HepG2 (cell line): ENCODE data around the gene NLRP6. TPM values are rescaled to one million over a fixed set of nuclear protein-coding genes. Genes with fewer than 3 reads are reported as not detected.

Experiments used
- ATAC-seq: fragments of 200-7000 bp; cut with Tn5 transposase; 3 replicates; pipeline ENCODE4 v1.9.1; 2020; ENCODE audit warnings: mild to moderate bottlenecking, moderate library complexity
- BruUV-seq: library from RNA; stranded (reverse); fragments of 400-500 nt; replicated peaks from 2 replicates; lab custom pipeline; 2021; lab: Mats Ljungman, UMichigan
- CTCF ChIA-PET: fragments of 300-600 bp; formaldehyde crosslinking; extraction: SDS; loops from one replicate; lab custom pipeline; 2021; ENCODE audit warnings: low total read pairs, inconsistent platforms, low intra/inter-chr PET ratio; lab: Yijun Ruan, JAX
- POLR2A ChIA-PET: fragments of 350-600 bp; sonication (Branson Sonifier 250); formaldehyde crosslinking; loops from one replicate; lab custom pipeline; 2020; ENCODE audit warnings: antibody characterized with exemption, inconsistent platforms; lab: Yijun Ruan, JAX
- DNase-seq: peaks from one replicate; pipeline ENCODE4 v3.0.0-alpha.2; 2015; ENCODE audit warnings: low spot score
- FAIRE-seq: peaks from 3 replicates; lab custom pipeline; 2011; peaks lifted over from hg19 to GRCh38; lab: Jason Lieb, UNC
- H2AFZ ChIP-seq: one replicate; pipeline ENCODE4 v1.6.1; 2011; ENCODE audit warnings: low read length, inconsistent platforms
- H3K27ac ChIP-seq: fragments of 300-600 bp; 3 replicates; pipeline ENCODE4 v1.8.0; 2011; ENCODE audit warnings: mixed run types, mild to moderate bottlenecking, mixed read lengths, low read length, inconsistent platforms; ENCODE audit not compliant: insufficient read depth; ENCODE audit errors: extremely low read length
- H3K27me3 ChIP-seq, 2 experiments: fragments of 200-600 bp in 1 of 2; 2 replicates in 1 of 2; 3 replicates in 1 of 2; pipeline versions ENCODE4 v1.6.0 to v1.8.0; 2011; ENCODE audit warnings: low read length in 2 of 2, mild to moderate bottlenecking in 2 of 2, moderate library complexity in 2 of 2, inconsistent platforms in 1 of 2; ENCODE audit not compliant: insufficient read depth in 2 of 2, control insufficient read depth in 1 of 2
- H3K36me3 ChIP-seq, 2 experiments: fragments of 200-600 bp in 1 of 2; replicated peaks in 1 of 2; 2 replicates in 1 of 2; 3 replicates in 1 of 2; pipeline versions ENCODE4 v1.5.1 to v1.8.0; 2011; ENCODE audit warnings: low read length in 2 of 2, inconsistent platforms in 1 of 2; ENCODE audit not compliant: insufficient read depth in 2 of 2, control insufficient read depth in 1 of 2
- H3K4me1 ChIP-seq: 2 replicates; pipeline ENCODE4 v1.5.1; 2012; ENCODE audit warnings: low read length, inconsistent platforms; ENCODE audit not compliant: insufficient read depth
- H3K4me2 ChIP-seq: 2 replicates; pipeline ENCODE4 v1.6.0; 2011; ENCODE audit warnings: low read depth, low read length, inconsistent platforms
- H3K4me3 ChIP-seq, 3 experiments: fragments of 200-600 bp in 1 of 3; sonication (generic), shearing (Covaris generic) in 1 of 3; replicated peaks in 1 of 3; 2 replicates each; pipeline ENCODE4 v1.5.1; 2011 to 2016; ENCODE audit warnings: low read length in 3 of 3, inconsistent platforms in 2 of 3, low read depth in 2 of 3, mild to moderate bottlenecking in 2 of 3, control low read depth in 1 of 3, mixed read lengths in 1 of 3; ENCODE audit not compliant: insufficient read depth in 1 of 3
- H3K79me2 ChIP-seq: one replicate; pipeline ENCODE4 v1.6.1; 2011; ENCODE audit warnings: low read length, inconsistent platforms; ENCODE audit not compliant: insufficient read depth
- H3K9ac ChIP-seq: 2 replicates; pipeline ENCODE4 v1.6.0; 2011; ENCODE audit warnings: mild to moderate bottlenecking, low read depth, low read length, inconsistent platforms; ENCODE audit not compliant: insufficient read depth
- H3K9me3 ChIP-seq: 2 replicates; pipeline ENCODE4 v1.5.1; 2012; ENCODE audit warnings: mild to moderate bottlenecking, low read length
- H4K20me1 ChIP-seq: 2 replicates; pipeline ENCODE4 v1.6.0; 2011; ENCODE audit warnings: inconsistent platforms, mild to moderate bottlenecking, low read length, moderate library complexity; ENCODE audit not compliant: insufficient read depth
- ATF1 ChIP-seq: IDR thresholded peaks from 2 replicates; pipeline ENCODE4 v1.6.1; 2016; ENCODE audit warnings: mild to moderate bottlenecking, control low read depth
- ELF3 ChIP-seq: IDR thresholded peaks from 2 replicates; pipeline ENCODE4 v1.6.1; 2016; ENCODE audit warnings: missing genetic modification reagents, missing compliant biosample characterization
- GFI1 ChIP-seq: sonication (generic); formaldehyde crosslinking; IDR thresholded peaks from 2 replicates; pipeline ENCODE4 v1.5.0; 2020; ENCODE audit warnings: missing genetic modification reagents, mild to moderate bottlenecking, borderline replicate concordance
- GTF3A ChIP-seq: sonication (generic); formaldehyde crosslinking; conservative IDR thresholded peaks from 2 replicates; pipeline ENCODE4 v1.4.0; 2020; ENCODE audit warnings: mild to moderate bottlenecking, missing genetic modification reagents
- NCOA5 ChIP-seq: sonication (generic); formaldehyde crosslinking; IDR thresholded peaks from 2 replicates; pipeline ENCODE4 v1.4.0; 2020; ENCODE audit warnings: missing genetic modification reagents
- SMC3 ChIP-seq: IDR thresholded peaks from 2 replicates; pipeline ENCODE4 v1.6.1; 2011; ENCODE audit warnings: low read length, improper control_type of control experiment
- TAF1 ChIP-seq: sonication (generic); formaldehyde crosslinking; IDR thresholded peaks from 2 replicates; pipeline ENCODE4 v1.4.0; 2020; ENCODE audit warnings: missing genetic modification reagents
- ZBTB7A ChIP-seq: sonication (generic); formaldehyde crosslinking; IDR thresholded peaks from 2 replicates; pipeline ENCODE4 v1.8.0; 2022; ENCODE audit warnings: mild to moderate bottlenecking, missing genetic modification reagents
- ZFX ChIP-seq: sonication (generic); formaldehyde crosslinking; IDR thresholded peaks from 2 replicates; pipeline ENCODE4 v1.4.0; 2020; ENCODE audit warnings: mild to moderate bottlenecking, low read depth, missing genetic modification reagents, moderate library complexity
- ZNF33B ChIP-seq: sonication (generic); formaldehyde crosslinking; IDR thresholded peaks from 2 replicates; pipeline ENCODE4 v1.5.1; 2020; ENCODE audit warnings: mild to moderate bottlenecking, missing genetic modification reagents
- ZNF550 ChIP-seq: sonication (generic); formaldehyde crosslinking; IDR thresholded peaks from 2 replicates; pipeline ENCODE4 v1.4.0; 2020; ENCODE audit warnings: mild to moderate bottlenecking, missing genetic modification reagents, borderline replicate concordance
- WGBS: methylation state at CpG from one replicate; pipeline ENCODE4 v1.1.6; 2017; ENCODE audit warnings: low lambda C conversion rate; 5-methylcytosine and 5-hydroxymethylcytosine counted together
- in situ Hi-C: cut with HindIII; loops from 2 replicates; pipeline ENCODE4 v1.10.0; 2017; ENCODE audit warnings: low pct_unique_long_range_greater_than_20kb; ENCODE audit not compliant: extremely low pct_ligation_motif_present
- intact Hi-C: fragments of 100-400 bp; cut with micrococcal nuclease; formaldehyde crosslinking; loops from one replicate; pipeline ENCODE4 v1.10.0; 2022; ENCODE audit not compliant: unreplicated experiment
- polyA plus RNA-seq, 8 experiments: library from polyadenylated mRNA; depleted of rRNA in 3 of 8; stranded (reverse) in 7 of 8; unstranded in 1 of 8; fragments of >200 nt; fragmentation: Illumina TruSeq in 4 of 8; extraction: Trizol in 4 of 8; gene quantifications; 2 replicates each; pipeline versions ENCODE4 v1.2.1 to v1.2.3, GENCODE V29; 2011 to 2016; ENCODE audit warnings: low read depth in 4 of 8, missing spikeins in 1 of 8, mixed read lengths in 1 of 8; ENCODE audit not compliant: insufficient read depth in 1 of 8
- total RNA-seq, 5 experiments: library from RNA; depleted of rRNA; stranded (reverse); fragments of >200 nt; fragmentation: Illumina TruSeq; extraction: Trizol; gene quantifications; 2 replicates each; pipeline ENCODE4 v1.2.3, GENCODE V29; 2016; ENCODE audit warnings: low read depth in 1 of 5
- TF ChIP-seq, protein P1 (sequence below): sonication (generic); formaldehyde crosslinking; IDR thresholded peaks from 2 replicates; pipeline ENCODE4 v1.4.0; 2020; ENCODE audit warnings: low read depth, missing genetic modification reagents

The NLRP6 gene
- total and polyA plus RNA-seq, 2 of the 13 experiments (the other 11 are each of a cell fraction or from before 2014, with no cell fraction given): not detected

DNA sequence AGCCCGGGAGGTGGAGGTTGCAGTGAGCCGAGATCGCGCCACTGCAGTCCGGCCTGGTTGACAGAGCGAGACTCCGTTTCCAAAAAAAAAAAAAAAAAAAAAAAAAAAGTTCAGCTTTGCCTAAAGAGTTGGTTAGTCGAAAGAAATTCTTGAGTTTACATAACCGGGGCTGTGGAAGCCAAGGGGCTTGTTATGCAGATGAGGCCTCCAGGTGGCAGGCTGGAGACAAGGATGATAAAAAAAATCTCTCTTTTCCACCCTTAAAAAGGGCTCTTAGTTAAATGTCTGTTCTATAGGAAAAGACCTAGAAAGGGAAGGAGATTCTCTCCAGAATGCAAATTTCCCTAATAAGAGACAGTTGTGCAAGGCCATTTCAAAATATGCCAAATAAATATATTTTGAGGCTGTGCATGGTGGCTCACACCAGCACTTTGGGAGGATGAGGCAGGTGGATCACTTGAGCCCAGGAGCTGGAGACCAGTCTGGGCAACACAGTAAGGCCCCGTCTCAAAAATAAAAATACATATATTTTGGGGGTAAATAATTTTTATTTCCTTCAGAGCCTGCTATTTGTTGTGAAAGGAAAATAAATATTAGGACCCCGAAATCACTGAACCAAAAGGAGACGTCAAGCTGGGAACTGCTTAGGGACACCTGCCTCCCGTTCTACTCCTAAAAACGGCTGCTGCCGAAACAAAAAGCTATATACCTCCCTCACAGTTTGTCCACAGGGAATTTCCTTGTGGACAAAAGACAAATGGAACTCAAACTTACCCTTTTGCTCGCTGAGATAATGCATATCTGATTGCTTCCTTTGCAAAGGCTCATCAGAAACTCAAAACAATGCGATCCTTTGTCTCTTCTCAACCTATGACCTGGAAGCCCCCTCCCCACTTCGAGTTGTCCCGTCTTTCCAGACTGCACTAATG lies 27.0 kb downstream of the NLRP6 start (continued):
- TF ChIP-seq NCOA5 (CRISPR knock-in tag): no peak
- no peak for TF ChIP-seq ATF1 (CRISPR knock-in tag)
- TF ChIP-seq ZBTB7A (CRISPR knock-in tag): peak; percentile 32; the same call in 1 of the 2 replicates
- TF ChIP-seq, protein P1, sequence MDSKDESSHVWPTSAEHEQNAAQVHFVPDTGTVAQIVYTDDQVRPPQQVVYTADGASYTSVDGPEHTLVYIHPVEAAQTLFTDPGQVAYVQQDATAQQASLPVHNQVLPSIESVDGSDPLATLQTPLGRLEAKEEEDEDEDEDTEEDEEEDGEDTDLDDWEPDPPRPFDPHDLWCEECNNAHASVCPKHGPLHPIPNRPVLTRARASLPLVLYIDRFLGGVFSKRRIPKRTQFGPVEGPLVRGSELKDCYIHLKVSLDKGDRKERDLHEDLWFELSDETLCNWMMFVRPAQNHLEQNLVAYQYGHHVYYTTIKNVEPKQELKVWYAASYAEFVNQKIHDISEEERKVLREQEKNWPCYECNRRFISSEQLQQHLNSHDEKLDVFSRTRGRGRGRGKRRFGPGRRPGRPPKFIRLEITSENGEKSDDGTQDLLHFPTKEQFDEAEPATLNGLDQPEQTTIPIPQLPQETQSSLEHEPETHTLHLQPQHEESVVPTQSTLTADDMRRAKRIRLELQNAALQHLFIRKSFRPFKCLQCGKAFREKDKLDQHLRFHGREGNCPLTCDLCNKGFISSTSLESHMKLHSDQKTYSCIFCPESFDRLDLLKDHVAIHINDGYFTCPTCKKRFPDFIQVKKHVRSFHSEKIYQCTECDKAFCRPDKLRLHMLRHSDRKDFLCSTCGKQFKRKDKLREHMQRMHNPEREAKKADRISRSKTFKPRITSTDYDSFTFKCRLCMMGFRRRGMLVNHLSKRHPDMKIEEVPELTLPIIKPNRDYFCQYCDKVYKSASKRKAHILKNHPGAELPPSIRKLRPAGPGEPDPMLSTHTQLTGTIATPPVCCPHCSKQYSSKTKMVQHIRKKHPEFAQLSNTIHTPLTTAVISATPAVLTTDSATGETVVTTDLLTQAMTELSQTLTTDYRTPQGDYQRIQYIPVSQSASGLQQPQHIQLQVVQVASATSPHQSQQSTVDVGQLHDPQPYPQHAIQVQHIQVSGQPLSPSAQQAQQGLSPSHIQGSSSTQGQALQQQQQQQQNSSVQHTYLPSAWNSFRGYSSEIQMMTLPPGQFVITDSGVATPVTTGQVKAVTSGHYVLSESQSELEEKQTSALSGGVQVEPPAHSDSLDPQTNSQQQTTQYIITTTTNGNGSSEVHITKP (CRISPR knock-in tag): 0 out of 2 replicates have a peak, but pooled peaks have one; percentile 25
- peak; percentile 85; the same call in 1 of the 2 replicates for TF ChIP-seq SMC3

DNA sequence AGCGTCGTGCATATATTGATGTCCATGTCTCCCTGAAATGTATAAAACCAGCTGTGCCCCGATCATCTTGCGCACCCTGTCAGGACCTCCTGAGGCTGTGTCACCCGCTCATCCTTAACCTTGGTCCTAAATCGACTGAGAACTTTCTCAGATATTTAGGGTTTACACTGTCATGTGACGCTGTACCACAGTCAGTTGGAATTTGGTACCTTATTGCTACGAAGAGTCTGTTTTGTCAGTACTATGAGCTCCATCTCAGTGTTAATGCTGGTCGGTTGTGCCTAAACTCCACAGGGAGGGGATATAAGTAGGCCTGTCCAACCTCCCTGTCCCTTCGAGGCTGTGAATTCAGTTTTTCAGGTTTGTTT lies 27.6 kb downstream of the NLRP6 start:
- CTCF ChIA-PET: no interaction called here
- peak overlapping the region; percentile 56 for H3K4me2 ChIP-seq
- FAIRE-seq (no peak), ATAC-seq (no peak), DNase-seq (no peak)
- H3K9me3 ChIP-seq: no peaks in the 10 kb centered on the region
- H3K36me3 ChIP-seq: no peaks in the 10 kb centered on the region
- POLR2A ChIA-PET: interaction anchor here (0.9 to 2.9 kb wide), 11 partner anchors 9 to 144 kb away, joined by 3 to 21 read pairs (median 3); partner anchors contain the start of genes PTDSS2 and RIC8A
- in situ Hi-C loops: no loop called here
- no peaks in the 10 kb centered on the region for H4K20me1 ChIP-seq
- WGBS: 39% methylated on average over 10 of the region's 10 CpGs
- peak overlapping the region; percentile 10; the same call in 1 of the 2 replicates for H3K9ac ChIP-seq
- H3K27me3 ChIP-seq: no peaks in the 10 kb centered on the region
- intact Hi-C loops: loop anchor here (5.0 kb wide), 1 partner anchor 51 kb away; no protein-coding TSS in a partner anchor
- H3K4me1 ChIP-seq: peaks cover 55% of the 10 kb centered on the region
- H2AFZ ChIP-seq: peak overlapping the region; percentile 71
- peaks cover 7% of the 10 kb centered on the region for H3K79me2 ChIP-seq
- no TSS peak for BruUV-seq
- H3K27ac ChIP-seq: no peak overlapping the region
- peak overlapping the region in 1 of 3 experiments; percentile 27; a peak in 1 of 6 replicates for H3K4me3 ChIP-seq
- TF ChIP-seq ZNF33B (CRISPR knock-in tag) (no peak), GFI1 (CRISPR knock-in tag) (peak; percentile 24; the same call in 1 of the 2 replicates), ELF3 (0 out of 2 replicates have a peak, but pooled peaks have one; percentile 7), GTF3A (CRISPR knock-in tag) (no peak), ZNF550 (no peak), ZFX (CRISPR knock-in tag) (peak; percentile 4; the same call in 1 of the 2 replicates), TAF1 (CRISPR knock-in tag) (0 out of 2 replicates have a peak, but pooled peaks have one; percentile 6)
